Measurements from ENCODE around the gene ZXDC. TPM values are rescaled to one million over a fixed set of nuclear protein-coding genes. Genes with fewer than 3 reads are reported as not detected.

ZXDC gene
- total RNA-seq: 16.6 and 17.7 TPM in 2 replicates

GRCh38 chr3:126475413-126476114 lies at the start of gene ZXDC:
Gene ZXDC (minus strand): TSS chr3:126475891. CDS start chr3:126475865, 26 bp downstream.

DNA sequence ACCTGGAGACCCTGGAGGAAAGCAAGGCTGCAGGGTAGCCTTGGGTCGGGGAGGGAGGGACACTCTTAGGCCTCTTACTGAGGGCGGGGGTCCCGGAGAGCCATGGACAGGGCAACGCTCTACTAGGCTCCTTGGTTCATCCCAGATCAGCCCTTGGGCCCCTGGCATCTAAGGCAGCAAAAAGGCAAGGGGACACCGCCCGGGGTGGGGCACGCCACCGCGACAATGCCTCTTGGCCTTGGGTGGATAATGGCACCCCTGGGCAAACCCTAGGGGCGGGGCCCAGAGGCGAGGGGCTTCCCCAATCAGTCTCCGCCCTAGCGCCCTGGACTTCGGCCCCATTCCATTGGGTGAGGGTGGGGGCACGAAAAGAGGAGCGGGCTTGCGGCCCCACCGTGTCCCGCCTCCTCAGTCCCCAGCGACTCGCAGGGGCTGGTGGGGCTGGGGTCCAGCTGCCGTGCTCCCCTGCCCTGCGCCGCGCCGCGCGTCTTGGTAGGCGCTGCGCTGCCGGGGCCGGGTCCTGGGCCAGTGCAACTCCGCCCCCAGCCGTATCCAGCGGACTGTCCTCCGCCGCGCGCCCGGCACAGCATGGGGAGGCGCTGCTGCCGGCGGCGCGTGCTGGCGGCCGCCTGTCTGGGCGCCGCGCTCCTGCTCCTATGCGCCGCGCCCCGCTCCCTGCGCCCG lies 48.2 kb upstream of the ZXDC start, which contains the start of gene CHST13:
TSS of gene CHST13 (plus strand) at position 411 of the 684 bp plus-strand sequence. CDS start at position 589, 178 bp downstream.

GRCh38 chr3:126517291-126517951 lies 41.7 kb upstream of the ZXDC start, which contains the start of gene UROC1:
Gene UROC1 (minus strand): TSS chr3:126517773. CDS start chr3:126517719, 54 bp downstream.

GRCh38 chr3:126394179-126394976 lies 81.3 kb downstream of the ZXDC start, which contains the start of gene CFAP100:
Gene CFAP100 (plus strand): TSS chr3:126394909. CDS start chr3:126396001, 1,092 bp downstream.

Other genes starting within 250 kb of the ZXDC start
- 3.1 and 3.6 TPM in 2 replicates for gene KLF15, start 118.5 kb downstream of the ZXDC start, total RNA-seq
- gene CFAP100, start 81.0 kb downstream of the ZXDC start, total RNA-seq: not detected in 2 replicates
- not detected in 2 replicates for gene UROC1, start 41.9 kb upstream of the ZXDC start, total RNA-seq
- gene CHST13, start 48.3 kb upstream of the ZXDC start, total RNA-seq: 0.09 TPM in 1 of 2 replicates, not detected in the other
- gene C3orf22, start 83.0 kb upstream of the ZXDC start, total RNA-seq: not detected in 2 replicates
- 14.3 and 16.2 TPM in 2 replicates for gene TXNRD3, start 179.2 kb upstream of the ZXDC start, total RNA-seq
- gene CHCHD6, start 228.3 kb upstream of the ZXDC start, total RNA-seq: 14.3 and 15.2 TPM in 2 replicates